Trophoblast cell (in vitro differentiated cells and primary cell): ENCODE data around the gene PRSS12.

Experiments used
- DNase-seq, 2 donors: peaks; one replicate each; pipeline ENCODE4 v3.0.0-alpha.2; 2016
- H2AFZ ChIP-seq: 2 replicates; pipeline ENCODE4 v1.6.1; 2013; ENCODE audit warnings: low read length, moderate library complexity, mild to moderate bottlenecking; ENCODE audit not compliant: insufficient read depth, poor library complexity
- H2AK5ac ChIP-seq: 2 replicates; pipeline ENCODE4 v1.6.1; 2013; ENCODE audit warnings: mild to moderate bottlenecking, low read length
- H2BK120ac ChIP-seq: 2 replicates; pipeline ENCODE4 v1.6.1; 2013; ENCODE audit warnings: low read length, mild to moderate bottlenecking, moderate library complexity; ENCODE audit not compliant: insufficient read depth, poor library complexity
- H2BK12ac ChIP-seq: 2 replicates; pipeline ENCODE4 v1.6.1; 2013; ENCODE audit warnings: mild to moderate bottlenecking, low read length, moderate library complexity
- H2BK5ac ChIP-seq: 2 replicates; pipeline ENCODE4 v1.6.1; 2013; ENCODE audit warnings: low read length, low read depth, moderate library complexity, mild to moderate bottlenecking; ENCODE audit not compliant: poor library complexity
- H3K14ac ChIP-seq: 2 replicates; pipeline ENCODE4 v1.6.1; 2013; ENCODE audit warnings: mild to moderate bottlenecking, low read length
- H3K18ac ChIP-seq: 2 replicates; pipeline ENCODE4 v1.6.1; 2013; ENCODE audit warnings: mild to moderate bottlenecking, low read length
- H3K23ac ChIP-seq: 2 replicates; pipeline ENCODE4 v1.6.1; 2013; ENCODE audit warnings: low read length
- H3K27ac ChIP-seq: 2 replicates; pipeline ENCODE4 v1.5.1; 2013; ENCODE audit warnings: low read depth, mild to moderate bottlenecking, inconsistent platforms, low read length, moderate library complexity
- H3K27me3 ChIP-seq: 2 replicates; pipeline ENCODE4 v1.6.1; 2013; ENCODE audit warnings: inconsistent platforms, mild to moderate bottlenecking, low read length, moderate library complexity; ENCODE audit not compliant: insufficient read depth
- H3K36me3 ChIP-seq, 2 experiments: 1 replicate in 1 of 2; 2 replicates in 1 of 2; pipeline ENCODE4 v1.6.1; 2013; ENCODE audit warnings: low read length in 2 of 2, mild to moderate bottlenecking in 2 of 2, moderate library complexity in 1 of 2; ENCODE audit not compliant: insufficient read depth in 2 of 2, control insufficient read depth in 1 of 2
- H3K4ac ChIP-seq: 2 replicates; pipeline ENCODE4 v1.6.1; 2013; ENCODE audit warnings: low read depth, mild to moderate bottlenecking, low read length, moderate library complexity
- H3K4me1 ChIP-seq, 2 experiments: 1 replicate in 1 of 2; 2 replicates in 1 of 2; pipeline ENCODE4 v1.6.1; 2013; ENCODE audit warnings: low read length in 2 of 2, mild to moderate bottlenecking in 2 of 2, moderate library complexity in 1 of 2; ENCODE audit not compliant: insufficient read depth in 2 of 2, control insufficient read depth in 1 of 2
- H3K4me2 ChIP-seq: 2 replicates; pipeline ENCODE4 v1.6.1; 2013; ENCODE audit warnings: inconsistent platforms, mild to moderate bottlenecking, low read length, moderate library complexity
- H3K4me3 ChIP-seq: 2 replicates; pipeline ENCODE4 v1.5.1; 2013; ENCODE audit warnings: mild to moderate bottlenecking, low read depth, low read length, inconsistent platforms
- H3K79me1 ChIP-seq: one replicate; pipeline ENCODE4 v1.6.1; 2013; ENCODE audit warnings: low read length
- H3K79me2 ChIP-seq: 2 replicates; pipeline ENCODE4 v1.6.1; 2013; ENCODE audit warnings: low read length, mild to moderate bottlenecking; ENCODE audit not compliant: control insufficient read depth, insufficient read depth, poor library complexity
- H3K9ac ChIP-seq: 2 replicates; pipeline ENCODE4 v1.6.1; 2013; ENCODE audit warnings: mild to moderate bottlenecking, low read length
- H3K9me3 ChIP-seq: 2 replicates; pipeline ENCODE4 v1.6.1; 2013; ENCODE audit warnings: low read depth, mild to moderate bottlenecking, control low read depth, inconsistent platforms, low read length; ENCODE audit not compliant: insufficient read depth
- H4K12ac ChIP-seq: 2 replicates; pipeline ENCODE4 v1.6.1; 2013; ENCODE audit warnings: low read depth, mild to moderate bottlenecking, low read length, moderate library complexity
- H4K8ac ChIP-seq: 2 replicates; pipeline ENCODE4 v1.6.1; 2013; ENCODE audit warnings: low read depth, mild to moderate bottlenecking, low read length, moderate library complexity
- H4K91ac ChIP-seq: one replicate; pipeline ENCODE4 v1.6.1; 2013; ENCODE audit warnings: low read depth, mild to moderate bottlenecking, low read length, moderate library complexity
- WGBS: extraction: QIAGEN DNeasy Blood & Tissue Kit; methylation state at CpG from one replicate; pipeline ENCODE4 v1.1.7; 2013; ENCODE audit warnings: missing lambda C conversion rate; ENCODE audit not compliant: insufficient read length, insufficient coverage; ENCODE audit errors: extremely low coverage; 5-methylcytosine and 5-hydroxymethylcytosine counted together

Gene PRSS12

GRCh38 chr4:118357601-118358000 lies 4.8 kb upstream of the PRSS12 start:
- H4K8ac ChIP-seq: no peak overlapping the region
- H3K4me3 ChIP-seq: no peak overlapping the region
- H2BK5ac ChIP-seq: no peak overlapping the region
- no peaks in the 10 kb centered on the region for H3K36me3 ChIP-seq
- peak overlapping the region; percentile 96 for H2BK12ac ChIP-seq
- H3K14ac ChIP-seq: peak overlapping the region; percentile 57
- no peak overlapping the region for H3K4me2 ChIP-seq
- H3K4ac ChIP-seq: peak overlapping the region; percentile 24
- peak overlapping the region; percentile 43 for H4K91ac ChIP-seq
- peak overlapping the region; percentile 75 for H2BK120ac ChIP-seq
- H4K12ac ChIP-seq: no peak overlapping the region
- H3K18ac ChIP-seq: no peak overlapping the region
- H3K79me2 ChIP-seq: peaks cover 12% of the 10 kb centered on the region
- DNase-seq: no peak
- no peaks in the 10 kb centered on the region for H3K27me3 ChIP-seq
- peak overlapping the region; percentile 25 for H2AFZ ChIP-seq
- peak overlapping the region; percentile 29 for H2AK5ac ChIP-seq
- peaks cover 11 to 24% of the 10 kb centered on the region in 2 experiments for H3K4me1 ChIP-seq
- no peak overlapping the region for H3K9ac ChIP-seq
- H3K27ac ChIP-seq: no peak overlapping the region
- no CpG with 5 or more reads among the region's 2 CpGs for WGBS
- no peaks in the 10 kb centered on the region for H3K9me3 ChIP-seq
- peaks cover 35% of the 10 kb centered on the region for H3K79me1 ChIP-seq
- no peak overlapping the region for H3K23ac ChIP-seq

GRCh38 chr4:118356731-118357130 lies 3.9 kb upstream of the PRSS12 start:
- Histone ChIP-seq H4K12ac (no peak overlapping the region), H3K36me3 (no peaks in the 10 kb centered on the region), H3K4me3 (no peak overlapping the region), H3K9me3 (no peaks in the 10 kb centered on the region), H2BK12ac (no peak overlapping the region), H3K4ac (no peak overlapping the region), H2BK120ac (no peak overlapping the region), H3K18ac (no peak overlapping the region), H4K8ac (no peak overlapping the region), H3K14ac (no peak overlapping the region), H3K4me1 (peaks cover 11 to 24% of the 10 kb centered on the region in 2 experiments), H2AFZ (no peak overlapping the region), H2BK5ac (no peak overlapping the region), H2AK5ac (no peak overlapping the region), H3K79me1 (peaks cover 43% of the 10 kb centered on the region), H3K79me2 (peaks cover 20% of the 10 kb centered on the region), H3K27ac (no peak overlapping the region), H3K4me2 (no peak overlapping the region), H3K9ac (no peak overlapping the region), H3K23ac (no peak overlapping the region), H3K27me3 (no peaks in the 10 kb centered on the region), H4K91ac (no peak overlapping the region)
- no peak for DNase-seq
- WGBS: no CpG with 5 or more reads among the region's 1 CpG

- no CpG with 5 or more reads among the region's 4 CpGs for WGBS
- peak overlapping the region; percentile 94 for H3K27ac ChIP-seq
- H3K4me1 ChIP-seq: peaks cover 11 to 24% of the 10 kb centered on the region in 2 experiments
- H2BK12ac ChIP-seq: peak overlapping the region; percentile 81
- no peak overlapping the region for H3K23ac ChIP-seq
- H3K4ac ChIP-seq: peak overlapping the region; percentile 2
- peak overlapping the region; percentile 63 for H3K14ac ChIP-seq
- no peak overlapping the region for H3K9ac ChIP-seq
- H3K9me3 ChIP-seq: no peaks in the 10 kb centered on the region
- no peak overlapping the region for H2AFZ ChIP-seq
- peak overlapping the region; percentile 91 for H2BK120ac ChIP-seq
- H4K91ac ChIP-seq: peak overlapping the region; percentile 94
- H3K36me3 ChIP-seq: no peaks in the 10 kb centered on the region
- no peak for DNase-seq
- H2AK5ac ChIP-seq: no peak overlapping the region
- peak overlapping the region; percentile 58 for H2BK5ac ChIP-seq
- H3K18ac ChIP-seq: no peak overlapping the region
- H4K12ac ChIP-seq: no peak overlapping the region
- no peaks in the 10 kb centered on the region for H3K27me3 ChIP-seq
- no peak overlapping the region for H4K8ac ChIP-seq
- H3K79me1 ChIP-seq: peaks cover 43% of the 10 kb centered on the region
- no peak overlapping the region for H3K4me3 ChIP-seq
- no peak overlapping the region for H3K4me2 ChIP-seq
- H3K79me2 ChIP-seq: peaks cover 21% of the 10 kb centered on the region
These were observed 3.3 kb upstream of the PRSS12 start for GRCh38 chr4:118356111-118356510.

GRCh38 chr4:118354913-118355312 lies 2.1 kb upstream of the PRSS12 start:
- H3K27ac ChIP-seq: peak overlapping the region; percentile 94
- no peak overlapping the region for H3K23ac ChIP-seq
- H3K9ac ChIP-seq: no peak overlapping the region
- no CpG with 5 or more reads among the region's 2 CpGs for WGBS
- no peak overlapping the region for H3K14ac ChIP-seq
- peak overlapping the region; percentile 84 for H3K4ac ChIP-seq
- peaks cover 45% of the 10 kb centered on the region for H3K79me1 ChIP-seq
- H3K9me3 ChIP-seq: no peaks in the 10 kb centered on the region
- peak overlapping the region; percentile 90 for H3K18ac ChIP-seq
- DNase-seq: no peak
- H2AFZ ChIP-seq: no peak overlapping the region
- no peaks in the 10 kb centered on the region for H3K36me3 ChIP-seq
- no peaks in the 10 kb centered on the region for H3K27me3 ChIP-seq
- H3K79me2 ChIP-seq: peaks cover 21% of the 10 kb centered on the region
- no peak overlapping the region for H4K12ac ChIP-seq
- H2BK5ac ChIP-seq: peak overlapping the region; percentile 95
- peak overlapping the region; percentile 88 for H2BK120ac ChIP-seq
- peak overlapping the region; percentile 77 for H4K8ac ChIP-seq
- no peak overlapping the region for H2BK12ac ChIP-seq
- peak overlapping the region; percentile 87 for H4K91ac ChIP-seq
- H3K4me2 ChIP-seq: peak overlapping the region; percentile 46
- no peak overlapping the region for H3K4me3 ChIP-seq
- peaks cover 11 to 27% of the 10 kb centered on the region in 2 experiments for H3K4me1 ChIP-seq
- H2AK5ac ChIP-seq: no peak overlapping the region
